ENCODE data around the gene SLC39A1. TPM values are rescaled to one million over a fixed set of nuclear protein-coding genes. Genes with fewer than 3 reads are reported as not detected.

The SLC39A1 gene
- polyA plus RNA-seq, 1 donor from 2014 or later: 35.2 TPM

GRCh38 chr1:153945131-153945794 lies 18.1 kb downstream of the SLC39A1 start:
- Histone ChIP-seq H3K4me2 (ENCODE audit: low read length) (peak overlapping the region; percentile 67), H2AFZ (ENCODE audit: low read depth, low read length) (peak overlapping the region; percentile 18), H3K79me2 (replicated peaks; ENCODE audit: insufficient read depth, low read length) (peaks cover 4% of the 10 kb centered on the region), H3K4me3 (ENCODE audit: low read length) (peak overlapping the region; percentile 85), H3K9me2 (ENCODE audit: insufficient read depth, low read length) (no peaks in the 10 kb centered on the region), H3K27me3 (ENCODE audit: insufficient read depth, low read depth, low read length) (no peaks in the 10 kb centered on the region), H3K9ac (ENCODE audit: low read length) (peak overlapping the region; percentile 79), H3K27ac (ENCODE audit: low read length) (peak overlapping the region; percentile 47), H3F3A (ENCODE audit: insufficient read depth, low read length, poor library complexity, severe bottlenecking) (no peaks in the 10 kb centered on the region), H4K20me1 (ENCODE audit: insufficient read depth) (no peaks in the 10 kb centered on the region), H3K9me3 (ENCODE audit: low read length) (no peaks in the 10 kb centered on the region), H3K36me3 (ENCODE audit: insufficient read depth, low read length) (no peaks in the 10 kb centered on the region)
- no peak for TF ChIP-seq MXI1 (conservative IDR thresholded peaks at IDR 0.05; ENCODE audit: poor library complexity, severe bottlenecking)
- no peak for TF ChIP-seq CTCF (IDR thresholded peaks at IDR 0.05; ENCODE audit: poor library complexity, severe bottlenecking)
- no peak for TF ChIP-seq RAD21 (conservative IDR thresholded peaks at IDR 0.05)

- no peak for TF ChIP-seq MXI1 (conservative IDR thresholded peaks at IDR 0.05; ENCODE audit: poor library complexity, severe bottlenecking)
- no peak for TF ChIP-seq EP300 (conservative IDR thresholded peaks at IDR 0.05; ENCODE audit: poor library complexity, severe bottlenecking)
- TF ChIP-seq RAD21 (conservative IDR thresholded peaks at IDR 0.05): no peak
- no peak for TF ChIP-seq SMC3 (conservative IDR thresholded peaks at IDR 0.05; ENCODE audit: poor library complexity)
- TF ChIP-seq REST (IDR thresholded peaks at IDR 0.05; ENCODE audit: borderline replicate concordance): no peak
- no peak for TF ChIP-seq POLR2AphosphoS5 (IDR thresholded peaks at IDR 0.05)
- TF ChIP-seq TAF1 (IDR thresholded peaks at IDR 0.05; ENCODE audit: low read depth): no peak
- no peak for TF ChIP-seq EZH2 (IDR thresholded peaks at IDR 0.05; ENCODE audit: borderline replicate concordance, insufficient read depth, low read length, poor library complexity, severe bottlenecking)
- no peak for TF ChIP-seq CTCF (IDR thresholded peaks at IDR 0.05; ENCODE audit: poor library complexity, severe bottlenecking)
- no peaks in the 10 kb centered on the region for H3K9me2 ChIP-seq (ENCODE audit: insufficient read depth, low read length)
- no peaks in the 10 kb centered on the region for H3K9me3 ChIP-seq (ENCODE audit: low read length)
- no peak overlapping the region for H3K9ac ChIP-seq (ENCODE audit: low read length)
- H3K27ac ChIP-seq (ENCODE audit: low read length): no peak overlapping the region
- H3K36me3 ChIP-seq (ENCODE audit: insufficient read depth, low read length): no peaks in the 10 kb centered on the region
- H2AFZ ChIP-seq (ENCODE audit: low read depth, low read length): no peak overlapping the region
- peak overlapping the region; percentile 85 for H3K4me3 ChIP-seq (ENCODE audit: low read length)
- H4K20me1 ChIP-seq (ENCODE audit: insufficient read depth): no peaks in the 10 kb centered on the region
- no peaks in the 10 kb centered on the region for H3K27me3 ChIP-seq (ENCODE audit: insufficient read depth, low read depth, low read length)
- H3K4me2 ChIP-seq (ENCODE audit: low read length): no peak overlapping the region
- H3F3A ChIP-seq (ENCODE audit: insufficient read depth, low read length, poor library complexity, severe bottlenecking): no peaks in the 10 kb centered on the region
- H3K79me2 ChIP-seq (replicated peaks; ENCODE audit: insufficient read depth, low read length): peaks cover 4% of the 10 kb centered on the region
Measured at GRCh38 chr1:153944827-153945117, 18.6 kb downstream of the SLC39A1 start.

Data from neural cell (in vitro differentiated cells).